OCI-LY7 (cell line): ENCODE results near the gene RBM33. TPM values are rescaled to one million over a fixed set of nuclear protein-coding genes. Genes with fewer than 3 reads are reported as not detected.

Experiments
- BruUV-seq: library from RNA; stranded (reverse); fragments of 400-500 nt; replicated peaks from 2 replicates; lab custom pipeline; 2021; lab: Mats Ljungman, UMichigan
- CTCF ChIA-PET: fragments of 300-600 bp; sonication (Branson Sonifier 250); formaldehyde crosslinking; loops from one replicate; lab custom pipeline; 2022; ENCODE audit warnings: antibody characterized with exemption; ENCODE audit not compliant: unreplicated experiment; lab: Charles Lee
- POLR2A ChIA-PET: fragments of 300-600 bp; sonication (Branson Sonifier 250); formaldehyde crosslinking; loops from one replicate; lab custom pipeline; 2022; ENCODE audit warnings: antibody characterized with exemption; lab: Charles Lee
- DNase-seq: peaks from one replicate; pipeline ENCODE4 v3.0.0-alpha.2; 2015; ENCODE audit warnings: low spot score
- H2AFZ ChIP-seq: fragments of 200-600 bp; sonication (generic), shearing (Covaris generic); 2 replicates; pipeline ENCODE4 v1.6.1; 2014; ENCODE audit warnings: mild to moderate bottlenecking, antibody characterized with exemption, low read length, moderate library complexity
- H3K27ac ChIP-seq: fragments of 200-600 bp; sonication (generic); 2 replicates; pipeline ENCODE4 v1.5.1; 2014; ENCODE audit warnings: mixed run types, low read depth, mild to moderate bottlenecking, moderate library complexity, low read length, inconsistent platforms; ENCODE audit not compliant: poor library complexity, severe bottlenecking
- H3K36me3 ChIP-seq: fragments of 200-600 bp; sonication (generic); 2 replicates; pipeline ENCODE4 v1.6.1; 2014; ENCODE audit warnings: mild to moderate bottlenecking, antibody characterized with exemption, low read length, moderate library complexity, mixed read lengths; ENCODE audit not compliant: insufficient read depth
- H3K4me1 ChIP-seq: fragments of 200-600 bp; sonication (generic); 2 replicates; pipeline ENCODE4 v1.5.1; 2014; ENCODE audit warnings: mild to moderate bottlenecking, low read length; ENCODE audit not compliant: insufficient read depth, poor library complexity, severe bottlenecking
- H3K4me2 ChIP-seq: fragments of 200-600 bp; sonication (generic); 2 replicates; pipeline ENCODE4 v1.6.1; 2014; ENCODE audit warnings: mild to moderate bottlenecking, low read length
- H3K4me3 ChIP-seq: fragments of 200-600 bp; sonication (generic); 2 replicates; pipeline ENCODE4 v1.5.1; 2014; ENCODE audit warnings: mild to moderate bottlenecking, low read depth, low read length; ENCODE audit not compliant: poor library complexity, severe bottlenecking
- H3K79me2 ChIP-seq: fragments of 200-600 bp; sonication (generic); 2 replicates; pipeline ENCODE4 v1.6.1; 2016; ENCODE audit warnings: low read depth, mild to moderate bottlenecking, low read length, moderate library complexity, mixed read lengths; ENCODE audit not compliant: insufficient read depth
- H3K9me2 ChIP-seq: fragments of 200-600 bp; sonication (generic); 2 replicates; pipeline ENCODE4 v1.6.1; 2016; ENCODE audit warnings: mild to moderate bottlenecking, low read length, mixed read lengths; ENCODE audit not compliant: insufficient read depth
- H3K9me3 ChIP-seq: fragments of 200-600 bp; sonication (generic); 2 replicates; pipeline ENCODE4 v1.6.1; 2014; ENCODE audit warnings: mild to moderate bottlenecking, mixed run types, low read length, mixed read lengths
- H4K20me1 ChIP-seq: fragments of 200-600 bp; sonication (generic); 2 replicates; pipeline ENCODE4 v1.6.1; 2014; ENCODE audit warnings: mild to moderate bottlenecking, antibody characterized with exemption, low read length, moderate library complexity, mixed read lengths; ENCODE audit not compliant: insufficient read depth
- EZH2phosphoT487 ChIP-seq: fragments of 200-600 bp; sonication (generic); IDR thresholded peaks from 2 replicates; pipeline ENCODE4 v1.6.1; 2018; ENCODE audit warnings: low read depth, borderline replicate concordance, mild to moderate bottlenecking, mixed run types, antibody characterized with exemption, low read length, moderate library complexity, mixed read lengths
- intact Hi-C: fragments of 100-400 bp; cut with micrococcal nuclease; formaldehyde crosslinking; loops from one replicate; pipeline ENCODE4 v1.10.0; 2022; ENCODE audit not compliant: unreplicated experiment
- total RNA-seq, 2 experiments: library from RNA; depleted of rRNA in 1 of 2; stranded (reverse); fragments of >200 nt in 1 of 2; shearing (Covaris generic) in 1 of 2; gene quantifications; 2 replicates each; pipeline ENCODE4 v1.2.3, GENCODE V29; 2014 to 2022
- TF ChIP-seq, protein P1 (sequence below): fragments of 200-600 bp; sonication (generic); conservative IDR thresholded peaks from 2 replicates; pipeline ENCODE4 v1.5.1; 2014; ENCODE audit warnings: mild to moderate bottlenecking, antibody characterized with exemption, low read length, moderate library complexity, mixed read lengths

Gene RBM33
- total RNA-seq, 2 experiments from 2014 or later: 67.6 to 127 TPM

DNA sequence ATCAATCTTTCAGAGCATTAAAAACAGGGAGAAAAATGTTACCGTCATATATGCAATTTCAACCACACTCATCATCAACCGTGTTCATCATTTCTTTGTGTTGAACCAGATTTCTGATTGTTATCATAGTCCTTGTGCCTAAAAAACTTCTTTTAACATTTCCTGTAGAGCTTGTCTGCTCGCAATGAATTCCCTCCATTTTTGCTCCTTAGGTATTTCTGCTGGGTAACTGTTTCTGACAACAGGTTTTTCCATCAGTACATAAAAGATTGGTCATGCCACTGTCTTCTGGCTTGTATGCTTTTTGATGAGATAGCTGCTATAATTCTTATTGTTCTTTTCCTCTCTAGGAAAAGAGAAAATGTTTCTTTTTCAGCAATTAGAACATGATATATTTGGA lies 8.6 kb upstream of the RBM33 start:
- Histone ChIP-seq H2AFZ (no peak overlapping the region), H3K4me3 (no peak overlapping the region), H3K4me2 (no peak overlapping the region), H3K79me2 (no peaks in the 10 kb centered on the region), H3K9me2 (no peaks in the 10 kb centered on the region), H3K9me3 (peaks cover 20% of the 10 kb centered on the region; the same call in 1 of the 2 replicates), H3K27ac (no peak overlapping the region), H3K36me3 (peaks cover 24% of the 10 kb centered on the region), H4K20me1 (no peaks in the 10 kb centered on the region), H3K4me1 (peaks cover 11% of the 10 kb centered on the region)
- DNase-seq: no peak
- CTCF ChIA-PET: no interaction called here
- POLR2A ChIA-PET: interaction anchor here (0.5 kb wide), 1 partner anchor 108 kb away, joined by 4 read pairs; no protein-coding TSS in a partner anchor
- intact Hi-C loops: no loop called here
- no TSS peak for BruUV-seq
- TF ChIP-seq, protein P1, sequence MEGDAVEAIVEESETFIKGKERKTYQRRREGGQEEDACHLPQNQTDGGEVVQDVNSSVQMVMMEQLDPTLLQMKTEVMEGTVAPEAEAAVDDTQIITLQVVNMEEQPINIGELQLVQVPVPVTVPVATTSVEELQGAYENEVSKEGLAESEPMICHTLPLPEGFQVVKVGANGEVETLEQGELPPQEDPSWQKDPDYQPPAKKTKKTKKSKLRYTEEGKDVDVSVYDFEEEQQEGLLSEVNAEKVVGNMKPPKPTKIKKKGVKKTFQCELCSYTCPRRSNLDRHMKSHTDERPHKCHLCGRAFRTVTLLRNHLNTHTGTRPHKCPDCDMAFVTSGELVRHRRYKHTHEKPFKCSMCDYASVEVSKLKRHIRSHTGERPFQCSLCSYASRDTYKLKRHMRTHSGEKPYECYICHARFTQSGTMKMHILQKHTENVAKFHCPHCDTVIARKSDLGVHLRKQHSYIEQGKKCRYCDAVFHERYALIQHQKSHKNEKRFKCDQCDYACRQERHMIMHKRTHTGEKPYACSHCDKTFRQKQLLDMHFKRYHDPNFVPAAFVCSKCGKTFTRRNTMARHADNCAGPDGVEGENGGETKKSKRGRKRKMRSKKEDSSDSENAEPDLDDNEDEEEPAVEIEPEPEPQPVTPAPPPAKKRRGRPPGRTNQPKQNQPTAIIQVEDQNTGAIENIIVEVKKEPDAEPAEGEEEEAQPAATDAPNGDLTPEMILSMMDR: no peak
- TF ChIP-seq EZH2phosphoT487: no peak

DNA sequence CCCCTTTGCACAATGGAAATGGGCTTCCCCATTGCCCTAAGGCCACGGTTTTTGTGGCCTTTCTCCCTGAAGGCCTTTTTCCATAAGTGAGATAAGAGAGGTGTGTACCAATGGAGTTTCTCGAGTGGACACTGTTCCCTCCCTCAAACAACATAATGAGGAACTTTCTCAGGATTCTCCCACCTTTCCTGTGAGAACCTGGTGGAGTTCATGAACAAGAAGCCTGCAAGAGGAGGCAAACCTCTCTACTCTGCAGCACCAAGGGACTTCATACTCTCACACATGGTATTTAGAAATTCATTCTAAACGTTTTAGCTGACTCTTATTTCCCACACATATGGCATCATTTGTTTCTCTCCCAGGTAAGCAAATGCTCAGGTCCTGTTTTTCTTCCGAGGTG lies 7.3 kb upstream of the RBM33 start:
- Histone ChIP-seq H3K9me2 (no peaks in the 10 kb centered on the region), H3K4me3 (no peak overlapping the region), H2AFZ (no peak overlapping the region), H4K20me1 (no peaks in the 10 kb centered on the region), H3K36me3 (peaks cover 37% of the 10 kb centered on the region), H3K4me1 (peaks cover 11% of the 10 kb centered on the region), H3K9me3 (peaks cover 20% of the 10 kb centered on the region; the same call in 1 of the 2 replicates), H3K27ac (no peak overlapping the region), H3K4me2 (no peak overlapping the region), H3K79me2 (no peaks in the 10 kb centered on the region)
- TF ChIP-seq EZH2phosphoT487: no peak
- TF ChIP-seq, protein P1: no peak
- ChIA-PET CTCF (no interaction called here), POLR2A (interaction anchor here (0.7 kb wide), 1 partner anchor 98 kb away, joined by 3 read pairs; no protein-coding TSS in a partner anchor)
- intact Hi-C loops: no loop called here
- DNase-seq: no peak
- BruUV-seq: no TSS peak

- CTCF ChIA-PET: no interaction called here
- POLR2A ChIA-PET: no interaction called here
Measured at GRCh38 chr7:155638366-155638765, 6.1 kb upstream of the RBM33 start.

More at GRCh38 chr7:155638366-155638765, 6.1 kb upstream of the RBM33 start:
- H3K4me3 ChIP-seq: no peak overlapping the region
- no peak for DNase-seq
- TF ChIP-seq, protein P1: no peak
- no peak for TF ChIP-seq EZH2phosphoT487
- H3K4me2 ChIP-seq: peak overlapping the region; percentile 23
- peaks cover 9% of the 10 kb centered on the region; the same call in 1 of the 2 replicates for H3K79me2 ChIP-seq
- H3K9me2 ChIP-seq: no peaks in the 10 kb centered on the region
- H3K36me3 ChIP-seq: peaks cover 45% of the 10 kb centered on the region
- H3K27ac ChIP-seq: no peak overlapping the region
- H3K9me3 ChIP-seq: peaks cover 20% of the 10 kb centered on the region; the same call in 1 of the 2 replicates
- H4K20me1 ChIP-seq: no peaks in the 10 kb centered on the region
- no TSS peak for BruUV-seq
- intact Hi-C loops: no loop called here
- peaks cover 18% of the 10 kb centered on the region for H3K4me1 ChIP-seq
- no peak overlapping the region for H2AFZ ChIP-seq
